ENCODE measurements around the gene IFIT3. TPM values are rescaled to one million over a fixed set of nuclear protein-coding genes. Genes with fewer than 3 reads are reported as not detected.
"Not testable (repeated sequence)": the region's sequence is repeated elsewhere in the genome, so short reads cannot be mapped to it uniquely, and the experiment has no call there.

Gene IFIT3
- total RNA-seq, 3 donors from 2014 or later, result 5.8 to 12.7 (median 11.2) TPM

- H3K4me1 ChIP-seq (ENCODE audit: low read depth), result peaks cover 39% of the 10 kb centered on the region
- DNase-seq, result no peak
Measured at GRCh38 chr10:89347701-89348457, 20.1 kb downstream of the IFIT3 start.

GRCh38 chr10:89348481-89348880 lies 20.7 kb downstream of the IFIT3 start:
- DNase-seq, result no peak
- H3K36me3 ChIP-seq (ENCODE audit: low read depth), result no peaks in the 10 kb centered on the region
- ATAC-seq, result no peak
- H3K9me3 ChIP-seq, result no peaks in the 10 kb centered on the region
- peaks cover 39% of the 10 kb centered on the region for H3K4me1 ChIP-seq (ENCODE audit: low read depth)
- intact Hi-C loops (cut with DNase I, micrococcal nuclease), result no loop called here
- no peak for TF ChIP-seq CTCF (IDR thresholded peaks at IDR 0.05)
- H3K4me3 ChIP-seq, result no peak overlapping the region

More at GRCh38 chr10:89347701-89348457, 20.1 kb downstream of the IFIT3 start:
- Histone ChIP-seq H3K9me3 (no peaks in the 10 kb centered on the region), H3K4me3 (no peak overlapping the region), H3K36me3 (ENCODE audit: low read depth) (no peaks in the 10 kb centered on the region)
- no peak for TF ChIP-seq CTCF (IDR thresholded peaks at IDR 0.05)
- ATAC-seq, result no peak
- intact Hi-C loops (cut with DNase I, micrococcal nuclease), result no loop called here

GRCh38 chr10:89348975-89349374 lies 21.2 kb downstream of the IFIT3 start:
- H3K4me1 ChIP-seq (ENCODE audit: low read depth), result peaks cover 39% of the 10 kb centered on the region
- no peak for ATAC-seq
- H3K4me3 ChIP-seq, result no peak overlapping the region
- H3K9me3 ChIP-seq, result no peaks in the 10 kb centered on the region
- DNase-seq, result no peak
- H3K36me3 ChIP-seq (ENCODE audit: low read depth), result no peaks in the 10 kb centered on the region
- intact Hi-C loops (cut with DNase I, micrococcal nuclease), result no loop called here
- TF ChIP-seq CTCF (IDR thresholded peaks at IDR 0.05), result no peak

GRCh38 chr10:89350631-89351315 lies 23.0 kb downstream of the IFIT3 start:
- DNase-seq, result peak in 2 of 3 donors; percentile 52 to 57
- H3K4me3 ChIP-seq; intact Hi-C loops (cut with DNase I, micrococcal nuclease); H3K9me3 ChIP-seq; H3K36me3 ChIP-seq (ENCODE audit: low read depth): not testable (repeated sequence)
- peak; percentile 75 for ATAC-seq
- peaks cover 39% of the 10 kb centered on the region for H3K4me1 ChIP-seq (ENCODE audit: low read depth)

GRCh38 chr10:89351412-89351779 lies 23.6 kb downstream of the IFIT3 start:
- no peak for DNase-seq
- peaks cover 35% of the 10 kb centered on the region for H3K4me1 ChIP-seq (ENCODE audit: low read depth)
- intact Hi-C loops (cut with DNase I, micrococcal nuclease), result no loop called here

More at GRCh38 chr10:89351412-89351779, 23.6 kb downstream of the IFIT3 start:
- H3K36me3 ChIP-seq (ENCODE audit: low read depth), result no peaks in the 10 kb centered on the region
- no peak overlapping the region for H3K4me3 ChIP-seq
- no peaks in the 10 kb centered on the region for H3K9me3 ChIP-seq
- peak; percentile 48 for ATAC-seq
- TF ChIP-seq CTCF (IDR thresholded peaks at IDR 0.05), result no peak

All from mucosa of descending colon (tissue), 3 donors.